Measurements from ENCODE around the gene F12.
"Not testable (repeated sequence)": the region's sequence is repeated elsewhere in the genome, so short reads cannot be mapped to it uniquely, and the experiment has no call there.

The F12 gene

GRCh38 chr5:177388521-177389052 lies 20.8 kb downstream of the F12 start:
- H3K27me3 Mint-ChIP-seq = peaks cover 55% of the 10 kb centered on the region
- H3K4me3 Mint-ChIP-seq = no peak overlapping the region
- H3K36me3 Mint-ChIP-seq = no peaks in the 10 kb centered on the region
- no peak for DNase-seq
- no peaks in the 10 kb centered on the region for H3K9me3 Mint-ChIP-seq
- peaks cover 49% of the 10 kb centered on the region for H3K4me1 Mint-ChIP-seq
- CTCF ChIA-PET = interaction anchor here (0.8 to 8.9 kb wide), 16 partner anchors 10 to 275 kb away, joined by 3 to 177 read pairs (median 24); partner anchors contain the start of genes LMAN2, MXD3, PDLIM7 and PFN3
- H3K27ac Mint-ChIP-seq = peak overlapping the region; percentile 92

GRCh38 chr5:177387405-177387804 lies 22.0 kb downstream of the F12 start:
- H3K9me3 Mint-ChIP-seq = no peaks in the 10 kb centered on the region
- H3K4me3 Mint-ChIP-seq = no peak overlapping the region
- H3K27me3 Mint-ChIP-seq = peaks cover 53% of the 10 kb centered on the region
- H3K27ac Mint-ChIP-seq = no peak overlapping the region
- CTCF ChIA-PET = interaction anchor here (6.4 to 8.9 kb wide), 3 partner anchors 16 to 113 kb away, joined by 112 to 177 read pairs (median 114); partner anchors contain the start of genes PDLIM7 and PFN3
- no peaks in the 10 kb centered on the region for H3K36me3 Mint-ChIP-seq
- H3K4me1 Mint-ChIP-seq = peaks cover 50% of the 10 kb centered on the region
- no peak for DNase-seq

GRCh38 chr5:177386542-177386941 lies 22.8 kb downstream of the F12 start:
- CTCF ChIA-PET = interaction anchor here (8.9 kb wide), 1 partner anchor 15 kb away, joined by 112 read pairs; no protein-coding TSS in a partner anchor
- DNase-seq = no peak
- H3K4me3 Mint-ChIP-seq = no peak overlapping the region
- H3K4me1 Mint-ChIP-seq = peaks cover 54% of the 10 kb centered on the region
- no peaks in the 10 kb centered on the region for H3K36me3 Mint-ChIP-seq
- H3K9me3 Mint-ChIP-seq = no peaks in the 10 kb centered on the region
- H3K27me3 Mint-ChIP-seq = peaks cover 55% of the 10 kb centered on the region
- no peak overlapping the region for H3K27ac Mint-ChIP-seq

GRCh38 chr5:177385720-177386119 lies 23.6 kb downstream of the F12 start:
- CTCF ChIA-PET = interaction anchor here (8.9 kb wide), 1 partner anchor 14 kb away, joined by 112 read pairs; no protein-coding TSS in a partner anchor
- peaks cover 49% of the 10 kb centered on the region for H3K4me1 Mint-ChIP-seq
- no peak for DNase-seq
- no peaks in the 10 kb centered on the region for H3K9me3 Mint-ChIP-seq
- H3K27ac Mint-ChIP-seq = no peak overlapping the region
- H3K36me3 Mint-ChIP-seq = no peaks in the 10 kb centered on the region
- peaks cover 55% of the 10 kb centered on the region for H3K27me3 Mint-ChIP-seq
- no peak overlapping the region for H3K4me3 Mint-ChIP-seq

- H3K4me3 Mint-ChIP-seq = no peak within 1 kb of the TSS
- no peak within 1 kb of the TSS for H3K27ac Mint-ChIP-seq
- no peaks in the 10 kb centered on the region for H3K36me3 Mint-ChIP-seq
- no peak for DNase-seq
- H3K27me3 Mint-ChIP-seq = peaks cover 41% of the 10 kb centered on the region
- no peaks in the 10 kb centered on the region for H3K9me3 Mint-ChIP-seq
- CTCF ChIA-PET = interaction anchor here (0.6 to 2.5 kb wide), 8 partner anchors 14 to 271 kb away, joined by 3 to 25 read pairs (median 6); no protein-coding TSS in a partner anchor
- peaks cover 43% of the 10 kb centered on the region for H3K4me1 Mint-ChIP-seq
These were observed 25.2 kb downstream of the F12 start, which contains the start of gene SLC34A1 for GRCh38 chr5:177384134-177384533. Gene SLC34A1 (plus strand): TSS chr5:177384434. CDS start chr5:177385742, 1,308 bp downstream.

- H3K36me3 Mint-ChIP-seq = no peaks in the 10 kb centered on the region
- H3K4me1 Mint-ChIP-seq = peaks cover 34% of the 10 kb centered on the region
- no peak for DNase-seq
- H3K27ac Mint-ChIP-seq = no peak overlapping the region
- H3K27me3 Mint-ChIP-seq = peaks cover 45% of the 10 kb centered on the region
- H3K9me3 Mint-ChIP-seq = no peaks in the 10 kb centered on the region
- no peak overlapping the region for H3K4me3 Mint-ChIP-seq
- CTCF ChIA-PET = interaction anchor here (0.8 to 2.5 kb wide), 14 partner anchors 9 to 271 kb away, joined by 3 to 25 read pairs (median 4); partner anchors contain the start of gene LMAN2
These were observed 26.2 kb downstream of the F12 start for GRCh38 chr5:177383181-177383580.

GRCh38 chr5:177382423-177383029 lies 26.8 kb downstream of the F12 start:
- DNase-seq = peak; percentile 64
- CTCF ChIA-PET = interaction anchor here (0.7 to 2.5 kb wide), 16 partner anchors 10 to 271 kb away, joined by 3 to 25 read pairs (median 4); partner anchors contain the start of gene LMAN2

GRCh38 chr5:177380805-177381126 lies 28.6 kb downstream of the F12 start:
- CTCF ChIA-PET = interaction anchor here (1.9 to 3.7 kb wide), 2 partner anchors 9 to 10 kb away, joined by 8 to 32 read pairs; no protein-coding TSS in a partner anchor
- DNase-seq = no peak
- no peaks in the 10 kb centered on the region for H3K9me3 Mint-ChIP-seq
- peaks cover 36% of the 10 kb centered on the region for H3K27me3 Mint-ChIP-seq
- no peak overlapping the region for H3K27ac Mint-ChIP-seq
- H3K36me3 Mint-ChIP-seq = no peaks in the 10 kb centered on the region
- H3K4me1 Mint-ChIP-seq = peaks cover 29% of the 10 kb centered on the region
- no peak overlapping the region for H3K4me3 Mint-ChIP-seq

More at GRCh38 chr5:177382423-177383029, 26.8 kb downstream of the F12 start:
- no peak overlapping the region for H3K4me3 Mint-ChIP-seq
- no peak overlapping the region for H3K27ac Mint-ChIP-seq
- peaks cover 44% of the 10 kb centered on the region for H3K27me3 Mint-ChIP-seq
- peaks cover 31% of the 10 kb centered on the region for H3K4me1 Mint-ChIP-seq
- no peaks in the 10 kb centered on the region for H3K9me3 Mint-ChIP-seq
- no peaks in the 10 kb centered on the region for H3K36me3 Mint-ChIP-seq

GRCh38 chr5:177378884-177379883 lies 30.2 kb downstream of the F12 start:
- Mint-ChIP-seq H3K4me3 (no peak overlapping the region), H3K9me3 (no peaks in the 10 kb centered on the region), H3K36me3 (peaks cover 9% of the 10 kb centered on the region), H3K4me1 (peaks cover 34% of the 10 kb centered on the region), H3K27ac (no peak overlapping the region), H3K27me3 (peaks cover 23% of the 10 kb centered on the region)
- CTCF ChIA-PET = interaction anchor here (0.6 to 3.7 kb wide), 10 partner anchors 10 to 122 kb away, joined by 3 to 32 read pairs (median 5); no protein-coding TSS in a partner anchor
- DNase-seq = no peak

GRCh38 chr5:177377851-177378776 lies 31.2 kb downstream of the F12 start:
- Mint-ChIP-seq H3K4me1 (peaks cover 44% of the 10 kb centered on the region), H3K9me3 (no peaks in the 10 kb centered on the region), H3K4me3 (no peak overlapping the region), H3K36me3 (peaks cover 16% of the 10 kb centered on the region), H3K27ac (no peak overlapping the region), H3K27me3 (peaks cover 13% of the 10 kb centered on the region)
- no peak for DNase-seq
- CTCF ChIA-PET = interaction anchor here (0.6 to 3.7 kb wide), 9 partner anchors 9 to 123 kb away, joined by 3 to 32 read pairs (median 5); no protein-coding TSS in a partner anchor

GRCh38 chr5:177376107-177376506 lies 33.3 kb downstream of the F12 start:
- Mint-ChIP-seq H3K4me3 (no peak overlapping the region), H3K9me3 (no peaks in the 10 kb centered on the region), H3K4me1 (peaks cover 52% of the 10 kb centered on the region), H3K27ac (no peak overlapping the region), H3K36me3 (peaks cover 34% of the 10 kb centered on the region), H3K27me3 (peaks cover 6% of the 10 kb centered on the region)
- CTCF ChIA-PET = interaction anchor here (0.9 kb wide), 1 partner anchor 14 kb away, joined by 4 read pairs; no protein-coding TSS in a partner anchor
- no peak for DNase-seq

GRCh38 chr5:177375516-177375915 lies 33.8 kb downstream of the F12 start:
- CTCF ChIA-PET = interaction anchor here (8.2 kb wide), 1 partner anchor 14 kb away, joined by 112 read pairs; no protein-coding TSS in a partner anchor

GRCh38 chr5:177374211-177374610 lies 35.2 kb downstream of the F12 start:
- Mint-ChIP-seq H3K4me3 (peak overlapping the region; percentile 40), H3K9me3 (no peaks in the 10 kb centered on the region)

More at GRCh38 chr5:177375516-177375915, 33.8 kb downstream of the F12 start:
- not testable (repeated sequence) for H3K27me3 Mint-ChIP-seq, H3K4me3 Mint-ChIP-seq, DNase-seq, H3K9me3 Mint-ChIP-seq
- Mint-ChIP-seq H3K27ac (peak overlapping the region; percentile 11), H3K4me1 (peaks cover 55% of the 10 kb centered on the region), H3K36me3 (peaks cover 35% of the 10 kb centered on the region)

More at GRCh38 chr5:177374211-177374610, 35.2 kb downstream of the F12 start:
- Mint-ChIP-seq H3K27ac (peak overlapping the region; percentile 93), H3K27me3 (peaks cover 6% of the 10 kb centered on the region), H3K36me3 (peaks cover 47% of the 10 kb centered on the region), H3K4me1 (peaks cover 59% of the 10 kb centered on the region)
- CTCF ChIA-PET = interaction anchor here (8.2 kb wide), 1 partner anchor 15 kb away, joined by 112 read pairs; no protein-coding TSS in a partner anchor
- no peak for DNase-seq
